Measurements from ENCODE around the gene MINDY2.
"Not testable (repeated sequence)": the region's sequence is repeated elsewhere in the genome, so short reads cannot be mapped to it uniquely, and the experiment has no call there.

MINDY2 gene

GRCh38 chr15:58777107-58777506, 6.0 kb downstream of the MINDY2 start:
- peaks cover 12% of the 10 kb centered on the region; the same call in 1 of the 2 replicates for H3K4me1 ChIP-seq (ENCODE audit: insufficient read depth, low read length)
- H3K9ac ChIP-seq (ENCODE audit: low read depth, low read length) = no peak overlapping the region
- no peak overlapping the region for H3K4me3 ChIP-seq (ENCODE audit: low read length)

GRCh38 chr15:58779554-58779953, 8.5 kb downstream of the MINDY2 start:
- Histone ChIP-seq H3K4me1 (ENCODE audit: insufficient read depth, low read length) (no peaks in the 10 kb centered on the region), H3K36me3 (ENCODE audit: insufficient read depth, low read depth, low read length) (no peaks in the 10 kb centered on the region), H3K27ac (ENCODE audit: low read length) (no peak overlapping the region), H3K4me3 (ENCODE audit: low read length) (no peak overlapping the region), H3K27me3 (ENCODE audit: insufficient read depth, low read length) (no peaks in the 10 kb centered on the region), H3K9ac (ENCODE audit: low read depth, low read length) (no peak overlapping the region), H3K9me3 (ENCODE audit: insufficient read depth, low read depth, low read length) (no peaks in the 10 kb centered on the region)

More at GRCh38 chr15:58777107-58777506, 6.0 kb downstream of the MINDY2 start:
- Histone ChIP-seq H3K27ac (ENCODE audit: low read length) (no peak overlapping the region), H3K27me3 (ENCODE audit: insufficient read depth, low read length) (no peaks in the 10 kb centered on the region), H3K36me3 (ENCODE audit: insufficient read depth, low read depth, low read length) (no peaks in the 10 kb centered on the region), H3K9me3 (ENCODE audit: insufficient read depth, low read depth, low read length) (no peaks in the 10 kb centered on the region)

- no peaks in the 10 kb centered on the region for H3K4me1 ChIP-seq (ENCODE audit: insufficient read depth, low read length)
- H3K4me3 ChIP-seq (ENCODE audit: low read length) = no peak overlapping the region
- no peak overlapping the region for H3K27ac ChIP-seq (ENCODE audit: low read length)
- H3K27me3 ChIP-seq (ENCODE audit: insufficient read depth, low read length) = no peaks in the 10 kb centered on the region
- H3K36me3 ChIP-seq (ENCODE audit: insufficient read depth, low read depth, low read length) = 0 out of 2 replicates have a peak, but pooled peaks cover 5% of the 10 kb centered on the region
- no peaks in the 10 kb centered on the region for H3K9me3 ChIP-seq (ENCODE audit: insufficient read depth, low read depth, low read length)
- H3K9ac ChIP-seq (ENCODE audit: low read depth, low read length) = no peak overlapping the region
Measured at GRCh38 chr15:58785355-58785754, 14.3 kb downstream of the MINDY2 start.

- no peak overlapping the region for H3K27ac ChIP-seq (ENCODE audit: low read length)
Measured at GRCh38 chr15:58788056-58788710, 17.1 kb downstream of the MINDY2 start.

GRCh38 chr15:58793862-58794261, 22.8 kb downstream of the MINDY2 start:
- H3K27me3 ChIP-seq (ENCODE audit: insufficient read depth, low read length) = no peaks in the 10 kb centered on the region
- no peak overlapping the region for H3K27ac ChIP-seq (ENCODE audit: low read length)
- 0 out of 2 replicates have a peak, but pooled peaks cover 4% of the 10 kb centered on the region for H3K36me3 ChIP-seq (ENCODE audit: insufficient read depth, low read depth, low read length)

More at GRCh38 chr15:58788056-58788710, 17.1 kb downstream of the MINDY2 start:
- H3K27me3 ChIP-seq (ENCODE audit: insufficient read depth, low read length) = no peaks in the 10 kb centered on the region
- no peaks in the 10 kb centered on the region for H3K9me3 ChIP-seq (ENCODE audit: insufficient read depth, low read depth, low read length)
- no peak overlapping the region for H3K9ac ChIP-seq (ENCODE audit: low read depth, low read length)
- no peaks in the 10 kb centered on the region for H3K4me1 ChIP-seq (ENCODE audit: insufficient read depth, low read length)
- 0 out of 2 replicates have a peak, but pooled peaks cover 8% of the 10 kb centered on the region for H3K36me3 ChIP-seq (ENCODE audit: insufficient read depth, low read depth, low read length)
- no peak overlapping the region for H3K4me3 ChIP-seq (ENCODE audit: low read length)

GRCh38 chr15:58795825-58796224, 24.7 kb downstream of the MINDY2 start:
- Histone ChIP-seq H3K27me3 (ENCODE audit: insufficient read depth, low read length) (no peaks in the 10 kb centered on the region), H3K36me3 (ENCODE audit: insufficient read depth, low read depth, low read length) (no peaks in the 10 kb centered on the region; the same call in 1 of the 2 replicates), H3K27ac (ENCODE audit: low read length) (no peak overlapping the region), H3K9me3 (ENCODE audit: insufficient read depth, low read depth, low read length) (no peaks in the 10 kb centered on the region), H3K4me1 (ENCODE audit: insufficient read depth, low read length) (no peaks in the 10 kb centered on the region; the same call in 1 of the 2 replicates), H3K9ac (ENCODE audit: low read depth, low read length) (no peak overlapping the region), H3K4me3 (ENCODE audit: low read length) (no peak overlapping the region)

More at GRCh38 chr15:58793862-58794261, 22.8 kb downstream of the MINDY2 start:
- no peak overlapping the region for H3K9ac ChIP-seq (ENCODE audit: low read depth, low read length)
- H3K4me1 ChIP-seq (ENCODE audit: insufficient read depth, low read length) = no peaks in the 10 kb centered on the region; the same call in 1 of the 2 replicates
- no peak overlapping the region for H3K4me3 ChIP-seq (ENCODE audit: low read length)
- no peaks in the 10 kb centered on the region for H3K9me3 ChIP-seq (ENCODE audit: insufficient read depth, low read depth, low read length)

- H3K9ac ChIP-seq (ENCODE audit: low read depth, low read length) = no peak overlapping the region
- no peak overlapping the region for H3K27ac ChIP-seq (ENCODE audit: low read length)
- no peaks in the 10 kb centered on the region; the same call in 1 of the 2 replicates for H3K4me1 ChIP-seq (ENCODE audit: insufficient read depth, low read length)
- H3K36me3 ChIP-seq (ENCODE audit: insufficient read depth, low read depth, low read length) = no peaks in the 10 kb centered on the region; the same call in 1 of the 2 replicates
- H3K27me3 ChIP-seq (ENCODE audit: insufficient read depth, low read length) = no peaks in the 10 kb centered on the region
- no peaks in the 10 kb centered on the region for H3K9me3 ChIP-seq (ENCODE audit: insufficient read depth, low read depth, low read length)
- no peak overlapping the region for H3K4me3 ChIP-seq (ENCODE audit: low read length)
Measured at GRCh38 chr15:58797505-58797904, 26.4 kb downstream of the MINDY2 start.

- Histone ChIP-seq H3K4me1 (ENCODE audit: insufficient read depth, low read length) (no peaks in the 10 kb centered on the region), H3K27ac (ENCODE audit: low read length) (no peak overlapping the region), H3K27me3 (ENCODE audit: insufficient read depth, low read length) (no peaks in the 10 kb centered on the region), H3K9ac (ENCODE audit: low read depth, low read length) (no peak overlapping the region), H3K36me3 (ENCODE audit: insufficient read depth, low read depth, low read length) (peaks cover 4% of the 10 kb centered on the region; the same call in 1 of the 2 replicates), H3K4me3 (ENCODE audit: low read length) (no peak overlapping the region), H3K9me3 (ENCODE audit: insufficient read depth, low read depth, low read length) (no peaks in the 10 kb centered on the region)
Measured at GRCh38 chr15:58805095-58805494, 34.0 kb downstream of the MINDY2 start.

- not testable (repeated sequence) for H3K27me3 ChIP-seq (ENCODE audit: insufficient read depth, low read length); H3K36me3 ChIP-seq (ENCODE audit: insufficient read depth, low read depth, low read length); H3K27ac ChIP-seq (ENCODE audit: low read length); H3K9ac ChIP-seq (ENCODE audit: low read depth, low read length); H3K9me3 ChIP-seq (ENCODE audit: insufficient read depth, low read depth, low read length); H3K4me3 ChIP-seq (ENCODE audit: low read length); H3K4me1 ChIP-seq (ENCODE audit: insufficient read depth, low read length)
Measured at GRCh38 chr15:58823267-58823666, 52.2 kb downstream of the MINDY2 start.

GRCh38 chr15:58830556-58830955, 59.5 kb downstream of the MINDY2 start:
- peaks cover 22% of the 10 kb centered on the region; the same call in 1 of the 2 replicates for H3K4me1 ChIP-seq (ENCODE audit: insufficient read depth, low read length)
- H3K27me3 ChIP-seq (ENCODE audit: insufficient read depth, low read length) = no peaks in the 10 kb centered on the region
- no peaks in the 10 kb centered on the region for H3K36me3 ChIP-seq (ENCODE audit: insufficient read depth, low read depth, low read length)
- H3K9me3 ChIP-seq (ENCODE audit: insufficient read depth, low read depth, low read length) = no peaks in the 10 kb centered on the region
- H3K9ac ChIP-seq (ENCODE audit: low read depth, low read length) = no peak overlapping the region
- H3K4me3 ChIP-seq (ENCODE audit: low read length) = no peak overlapping the region; the same call in 1 of the 2 replicates
- H3K27ac ChIP-seq (ENCODE audit: low read length) = no peak overlapping the region

- peak overlapping the region; percentile 63 for H3K9ac ChIP-seq (ENCODE audit: low read depth, low read length)
- H3K9me3 ChIP-seq (ENCODE audit: insufficient read depth, low read depth, low read length); H3K36me3 ChIP-seq (ENCODE audit: insufficient read depth, low read depth, low read length); H3K27me3 ChIP-seq (ENCODE audit: insufficient read depth, low read length): not testable (repeated sequence)
- H3K4me1 ChIP-seq (ENCODE audit: insufficient read depth, low read length) = peaks cover 22% of the 10 kb centered on the region; the same call in 1 of the 2 replicates
- H3K27ac ChIP-seq (ENCODE audit: low read length) = peak overlapping the region; percentile 54
- peak overlapping the region; percentile 53 for H3K4me3 ChIP-seq (ENCODE audit: low read length)
Measured at GRCh38 chr15:58833681-58834426, 62.8 kb downstream of the MINDY2 start.
